Non-pigmented ciliary epithelial cell (primary cell): ENCODE measurements around the gene AGXT2.
"Not testable (repeated sequence)": the region's sequence is repeated elsewhere in the genome, so short reads cannot be mapped to it uniquely, and the experiment has no call there.

Source experiments
- DNase-seq: peaks from one replicate; pipeline ENCODE4 v3.0.0-alpha.2; 2010; ENCODE audit warnings: low read depth

AGXT2 gene

DNA sequence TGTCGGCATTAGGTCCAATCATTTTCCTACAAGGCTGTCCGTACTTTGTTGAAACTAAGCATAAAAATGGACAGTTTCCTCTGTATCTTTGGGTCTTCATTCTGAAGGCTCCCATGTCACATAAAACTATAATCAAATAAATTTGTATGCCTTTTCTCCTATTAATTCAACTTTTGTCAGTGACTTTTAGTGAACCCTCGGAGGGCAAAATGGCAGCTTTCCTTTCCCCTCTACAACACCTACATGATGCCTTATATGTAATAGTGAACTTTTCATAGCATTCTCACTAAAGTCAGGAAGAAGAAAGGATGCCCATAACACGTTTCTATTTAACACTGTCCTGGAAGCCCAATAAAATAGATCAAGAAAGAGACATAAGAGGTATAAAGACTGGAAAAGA lies 5.1 kb upstream of the AGXT2 start:
- DNase-seq, result no peak

DNA sequence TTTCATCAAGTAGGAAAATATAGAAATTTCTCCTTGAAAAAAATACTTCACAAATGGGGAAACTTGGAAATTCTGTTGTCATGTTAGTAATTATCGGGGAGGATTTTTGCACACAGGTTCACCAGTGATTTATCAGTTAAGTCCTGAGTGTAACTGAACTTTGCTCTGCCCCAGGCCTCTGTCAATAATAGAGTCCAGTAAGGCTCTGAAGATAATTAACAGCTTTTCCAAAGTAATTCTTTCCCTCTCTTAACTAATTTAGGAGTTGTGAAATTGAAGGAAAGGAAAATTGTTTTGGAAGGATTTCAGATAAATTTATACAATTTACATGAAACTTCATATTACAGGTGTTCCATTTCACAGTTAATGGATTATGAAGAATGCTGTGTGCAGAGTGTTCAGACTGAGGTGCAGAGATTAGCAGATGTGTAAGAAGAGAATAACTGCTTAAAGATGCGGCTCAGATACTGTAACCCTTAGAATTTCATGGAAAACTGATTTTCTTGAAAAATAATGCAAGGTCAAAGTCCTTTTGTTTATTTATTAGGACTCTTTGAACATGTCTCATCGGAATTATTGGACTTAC lies 2.9 kb upstream of the AGXT2 start:
- no peak for DNase-seq

- no peak for DNase-seq
These were observed 1.2 kb upstream of the AGXT2 start for GRCh38 chr5:35048910-35049309.

GRCh38 chr5:35046774-35047173 lies 975 bp downstream of the AGXT2 start:
- peak; percentile 96 for DNase-seq

- no peak for DNase-seq
These were observed 2.5 kb downstream of the AGXT2 start for GRCh38 chr5:35045280-35045679.

DNA sequence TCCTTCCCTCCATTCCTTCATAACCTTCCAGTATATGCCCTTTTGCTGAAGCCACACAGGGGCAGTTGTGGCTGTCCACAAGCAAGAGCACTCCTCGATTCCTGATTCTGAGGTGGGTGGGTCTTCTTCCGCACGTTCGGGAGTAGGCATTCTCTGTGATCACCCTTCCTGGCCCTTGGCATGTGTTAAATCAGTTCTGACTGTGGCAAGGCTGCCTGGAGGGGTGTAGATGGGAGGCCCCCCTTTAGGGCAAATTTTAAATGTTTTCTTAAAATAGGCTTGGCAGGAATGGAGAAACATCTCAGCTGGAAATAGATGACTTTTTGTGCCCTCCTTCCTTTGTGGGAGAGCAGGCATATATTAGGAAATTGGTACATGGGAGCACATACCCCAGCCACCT lies 3.1 kb downstream of the AGXT2 start:
- no peak for DNase-seq

DNA sequence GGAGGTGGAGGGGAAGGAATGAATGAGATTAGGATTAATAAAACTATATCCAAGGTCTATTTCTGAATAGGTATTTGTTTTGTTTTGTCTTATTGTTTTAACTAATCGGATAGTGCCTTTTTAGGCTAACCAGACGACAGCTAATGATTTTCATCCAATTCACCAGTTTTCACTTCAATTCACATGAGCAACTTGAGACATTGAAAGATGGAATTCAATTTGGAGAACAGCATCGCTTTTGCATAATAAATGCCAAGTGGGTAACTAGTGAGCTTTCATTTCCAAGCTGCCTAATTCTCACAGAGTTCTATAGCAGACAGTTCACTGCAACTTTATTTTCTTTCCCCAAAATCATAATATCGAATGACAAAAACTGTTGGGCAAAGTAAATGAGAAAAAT lies 5.0 kb downstream of the AGXT2 start:
- no peak for DNase-seq

DNA sequence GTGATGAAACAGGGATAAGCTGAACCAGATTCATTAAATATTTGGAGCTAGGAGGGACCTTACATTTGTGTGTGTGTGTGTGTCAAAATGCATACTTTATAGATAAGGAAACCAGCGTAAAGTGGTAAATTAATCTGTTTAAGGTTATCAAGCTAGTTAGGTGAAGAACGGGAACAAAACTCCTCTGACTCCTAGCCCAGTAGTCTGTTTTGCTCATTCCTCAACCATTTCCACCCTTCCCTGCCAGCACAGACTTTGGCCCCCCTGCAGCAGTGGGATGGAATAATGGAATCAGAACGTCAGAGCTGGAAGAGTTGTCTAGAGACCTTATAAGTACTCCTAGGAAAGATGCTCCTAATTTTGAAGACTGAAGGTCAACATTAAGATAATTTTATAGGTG lies 6.5 kb downstream of the AGXT2 start:
- DNase-seq, result no peak

GRCh38 chr5:35038891-35039290 lies 8.9 kb downstream of the AGXT2 start:
- no peak for DNase-seq

- no peak for DNase-seq
These were observed 11.2 kb downstream of the AGXT2 start for GRCh38 chr5:35036536-35036935.

- not testable (repeated sequence) for DNase-seq
These were observed 11.8 kb downstream of the AGXT2 start for GRCh38 chr5:35035929-35036328.

DNA sequence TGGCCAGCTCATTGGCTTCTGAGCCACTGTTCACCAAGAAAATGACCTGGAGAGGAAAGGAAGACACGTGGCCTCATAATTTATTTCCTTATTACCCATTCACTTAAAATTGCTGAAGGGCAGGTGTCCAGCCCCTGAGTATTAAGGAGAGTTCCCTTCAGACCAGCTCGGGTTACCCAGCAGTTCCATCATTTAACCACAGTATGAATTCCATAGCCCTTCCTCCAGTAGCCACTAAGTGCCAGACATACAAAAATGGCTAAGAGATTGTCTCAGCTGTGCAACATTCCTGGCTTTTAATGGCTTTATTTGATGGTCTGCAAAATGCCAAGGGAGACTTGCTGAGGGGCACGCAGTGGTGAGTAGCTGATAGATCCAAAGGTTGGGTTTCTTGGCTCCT lies 12.5 kb downstream of the AGXT2 start:
- DNase-seq, result no peak

GRCh38 chr5:35032356-35032755 lies 15.4 kb downstream of the AGXT2 start:
- DNase-seq, result no peak

DNA sequence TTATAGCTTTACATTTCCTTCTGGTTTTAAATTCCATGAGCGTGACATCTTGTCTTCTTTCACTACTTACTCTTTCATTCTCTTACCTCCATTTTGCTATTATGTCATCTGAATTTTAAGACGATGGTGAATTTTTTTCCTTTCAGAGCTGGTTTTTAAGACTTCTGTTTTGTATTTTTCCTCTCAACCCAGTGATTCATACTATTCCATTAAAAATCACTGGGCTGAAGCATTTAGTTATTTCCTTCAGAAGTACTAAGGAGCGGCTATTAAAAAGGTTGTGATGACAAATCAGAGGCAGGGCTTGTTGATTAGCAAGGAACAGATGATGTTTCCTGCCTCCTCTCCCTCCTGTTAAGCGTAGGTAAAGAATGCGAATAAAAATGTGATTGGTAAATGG lies 16.5 kb downstream of the AGXT2 start:
- no peak for DNase-seq

DNA sequence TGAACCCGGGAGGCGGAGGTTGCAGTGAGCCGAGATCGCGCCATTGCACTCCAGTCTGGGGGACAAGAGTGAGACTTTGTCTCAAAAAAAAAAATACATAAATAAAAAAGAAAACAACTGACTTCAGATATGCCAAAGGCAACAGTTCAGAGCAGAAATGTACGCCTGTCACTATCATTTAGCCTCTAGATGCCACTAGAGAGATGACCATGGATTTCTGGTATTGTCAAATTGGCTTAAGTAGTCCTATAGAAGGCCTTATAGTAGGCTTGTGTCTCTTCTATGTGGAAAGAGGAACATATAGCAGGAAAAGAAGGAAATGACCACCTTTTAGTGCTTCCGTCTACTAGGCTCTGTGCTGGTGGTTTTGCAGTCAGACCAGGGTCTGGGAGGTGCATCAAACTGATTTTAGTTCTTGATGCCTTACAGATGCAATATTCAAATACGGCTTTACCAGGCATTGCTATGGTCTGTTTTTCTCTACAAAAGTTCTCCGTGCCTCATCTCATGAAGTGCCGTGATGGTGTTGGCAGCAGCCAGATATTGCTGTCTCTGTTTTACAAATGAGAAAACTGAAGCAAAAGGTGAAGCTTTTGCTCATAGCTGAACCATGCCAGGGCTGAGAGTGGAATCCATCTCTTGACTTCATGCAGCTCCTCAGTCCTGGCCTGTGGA lies 17.2 kb downstream of the AGXT2 start:
- DNase-seq, result no peak

- DNase-seq, result peak; percentile 49
These were observed 18.4 kb downstream of the AGXT2 start for GRCh38 chr5:35029333-35029732.

- DNase-seq, result no peak
These were observed 20.8 kb downstream of the AGXT2 start for GRCh38 chr5:35026941-35027340.

DNA sequence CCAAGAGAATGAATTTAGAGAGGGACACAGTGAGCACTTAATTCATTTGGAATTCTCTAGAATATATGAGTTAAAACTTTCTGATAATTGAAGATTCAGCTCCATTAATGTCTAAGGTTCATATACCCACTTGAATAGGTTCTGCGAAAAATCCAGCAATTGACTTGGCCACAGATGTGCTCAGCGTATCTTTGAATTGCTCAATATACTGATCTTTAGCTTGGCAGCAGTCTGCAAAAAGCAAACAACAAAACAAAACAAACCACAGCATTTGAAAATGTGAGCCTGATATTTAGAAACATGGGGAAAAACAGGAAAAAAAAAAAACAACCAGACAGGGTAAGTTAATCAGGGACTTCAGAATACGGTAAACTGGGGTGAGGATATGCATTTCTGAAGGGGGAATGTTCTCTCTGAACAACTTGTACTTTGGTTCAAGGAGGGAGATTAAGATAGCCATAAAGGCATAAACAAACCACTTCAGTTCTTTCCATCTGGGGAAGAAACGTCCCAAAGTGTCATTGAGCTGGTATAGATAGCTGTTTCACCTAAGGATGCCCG lies 21.4 kb downstream of the AGXT2 start:
- DNase-seq, result no peak

DNA sequence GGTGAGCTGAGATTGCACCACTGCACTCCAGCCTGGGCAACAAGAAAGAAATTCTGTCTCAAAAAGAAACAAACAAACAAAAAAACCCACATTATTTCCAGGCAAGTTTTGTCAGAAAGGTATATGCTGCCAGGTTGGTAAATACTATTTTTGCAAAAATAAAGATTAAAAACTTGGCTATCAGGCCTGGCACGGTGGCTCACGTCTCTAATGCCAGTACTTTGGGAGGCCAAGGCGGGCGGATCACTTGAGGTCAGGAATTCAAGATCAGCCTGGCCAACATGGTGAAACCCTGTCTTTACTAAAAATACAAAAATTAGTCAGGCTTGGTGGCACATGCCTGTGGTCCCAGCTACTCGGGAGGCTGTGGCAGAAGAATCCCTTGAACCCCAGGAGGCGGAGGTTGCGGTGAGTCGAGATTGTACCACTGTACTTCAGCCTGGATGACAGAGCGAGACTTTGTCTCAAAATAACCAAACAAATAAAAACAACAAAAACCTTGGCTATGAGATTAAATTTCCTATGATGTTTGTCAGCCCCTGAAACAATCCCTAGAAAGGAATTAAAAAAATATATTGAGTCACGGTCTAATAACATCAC lies 22.7 kb downstream of the AGXT2 start:
- DNase-seq, result no peak

GRCh38 chr5:35023391-35024178 lies 24.2 kb downstream of the AGXT2 start:
- DNase-seq, result no peak

GRCh38 chr5:35016174-35017051 lies 31.3 kb downstream of the AGXT2 start:
- no peak for DNase-seq

- DNase-seq, result no peak
These were observed 32.7 kb downstream of the AGXT2 start for GRCh38 chr5:35015063-35015462.
